Right lung (tissue), 10 donors: ENCODE measurements around the gene RILPL2. TPM values are rescaled to one million over a fixed set of nuclear protein-coding genes. Genes with fewer than 3 reads are reported as not detected.
"Not testable (repeated sequence)": the region's sequence is repeated elsewhere in the genome, so short reads cannot be mapped to it uniquely, and the experiment has no call there.

Experiments
- DNase-seq, 2 donors: peaks; one replicate each; pipeline ENCODE4 v3.0.0-alpha.2; 2013
- long read RNA-seq, 8 donors: transcript quantifications; one replicate each; lab custom pipeline, GENCODE V29; 2026
- polyA plus RNA-seq, 5 donors: library from polyadenylated mRNA; unstranded; fragments of 120-200 nt; gene quantifications; one replicate each; pipeline versions ENCODE4 v1.2.1 to v1.2.3, GENCODE V29; 2013; ENCODE audit warnings: inconsistent platforms in 1 of 5, low replicate concordance in 1 of 5; ENCODE audit not compliant: insufficient read length in 5 of 5, insufficient read depth in 1 of 5

The RILPL2 gene, protein sequence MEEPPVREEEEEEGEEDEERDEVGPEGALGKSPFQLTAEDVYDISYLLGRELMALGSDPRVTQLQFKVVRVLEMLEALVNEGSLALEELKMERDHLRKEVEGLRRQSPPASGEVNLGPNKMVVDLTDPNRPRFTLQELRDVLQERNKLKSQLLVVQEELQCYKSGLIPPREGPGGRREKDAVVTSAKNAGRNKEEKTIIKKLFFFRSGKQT
- polyA plus RNA-seq, result 1 to 10 TPM; 4.5 to 5.8 (median 5.3) TPM
- long read RNA-seq, donor 1, full-length matches to known transcripts, result 11 of 11 reads
- long read RNA-seq, donor 1, partial matches to known transcripts, result 0 of 11 reads
- long read RNA-seq, donor 1, other reads (novel, unspliced or antisense), result 0 of 11 reads
- long read RNA-seq, donor 2, full-length matches to known transcripts, result 10 of 10 reads
- long read RNA-seq, donor 2, partial matches to known transcripts, result 0 of 10 reads
- long read RNA-seq, donor 2, other reads (novel, unspliced or antisense), result 0 of 10 reads
- long read RNA-seq, donor 3, full-length matches to known transcripts, result 9 of 9 reads
- long read RNA-seq, donor 3, partial matches to known transcripts, result 0 of 9 reads
- long read RNA-seq, donor 3, other reads (novel, unspliced or antisense), result 0 of 9 reads
- long read RNA-seq, donor 4, full-length matches to known transcripts, result 3 of 3 reads
- long read RNA-seq, donor 4, partial matches to known transcripts, result 0 of 3 reads
- long read RNA-seq, donor 4, other reads (novel, unspliced or antisense), result 0 of 3 reads
- long read RNA-seq, donor 5, full-length matches to known transcripts, result 6 of 31 reads
- long read RNA-seq, donor 5, partial matches to known transcripts, result 0 of 31 reads
- long read RNA-seq, donor 5, other reads (novel, unspliced or antisense), result 25 of 31 reads
- long read RNA-seq, donor 6, full-length matches to known transcripts, result 6 of 6 reads
- long read RNA-seq, donor 6, partial matches to known transcripts, result 0 of 6 reads
- long read RNA-seq, donor 6, other reads (novel, unspliced or antisense), result 0 of 6 reads
- long read RNA-seq, donor 7, full-length matches to known transcripts, result 9 of 9 reads
- long read RNA-seq, donor 7, partial matches to known transcripts, result 0 of 9 reads
- long read RNA-seq, donor 7, other reads (novel, unspliced or antisense), result 0 of 9 reads
- long read RNA-seq, donor 8, full-length matches to known transcripts, result 5 of 5 reads
- long read RNA-seq, donor 8, partial matches to known transcripts, result 0 of 5 reads
- long read RNA-seq, donor 8, other reads (novel, unspliced or antisense), result 0 of 5 reads

DNA sequence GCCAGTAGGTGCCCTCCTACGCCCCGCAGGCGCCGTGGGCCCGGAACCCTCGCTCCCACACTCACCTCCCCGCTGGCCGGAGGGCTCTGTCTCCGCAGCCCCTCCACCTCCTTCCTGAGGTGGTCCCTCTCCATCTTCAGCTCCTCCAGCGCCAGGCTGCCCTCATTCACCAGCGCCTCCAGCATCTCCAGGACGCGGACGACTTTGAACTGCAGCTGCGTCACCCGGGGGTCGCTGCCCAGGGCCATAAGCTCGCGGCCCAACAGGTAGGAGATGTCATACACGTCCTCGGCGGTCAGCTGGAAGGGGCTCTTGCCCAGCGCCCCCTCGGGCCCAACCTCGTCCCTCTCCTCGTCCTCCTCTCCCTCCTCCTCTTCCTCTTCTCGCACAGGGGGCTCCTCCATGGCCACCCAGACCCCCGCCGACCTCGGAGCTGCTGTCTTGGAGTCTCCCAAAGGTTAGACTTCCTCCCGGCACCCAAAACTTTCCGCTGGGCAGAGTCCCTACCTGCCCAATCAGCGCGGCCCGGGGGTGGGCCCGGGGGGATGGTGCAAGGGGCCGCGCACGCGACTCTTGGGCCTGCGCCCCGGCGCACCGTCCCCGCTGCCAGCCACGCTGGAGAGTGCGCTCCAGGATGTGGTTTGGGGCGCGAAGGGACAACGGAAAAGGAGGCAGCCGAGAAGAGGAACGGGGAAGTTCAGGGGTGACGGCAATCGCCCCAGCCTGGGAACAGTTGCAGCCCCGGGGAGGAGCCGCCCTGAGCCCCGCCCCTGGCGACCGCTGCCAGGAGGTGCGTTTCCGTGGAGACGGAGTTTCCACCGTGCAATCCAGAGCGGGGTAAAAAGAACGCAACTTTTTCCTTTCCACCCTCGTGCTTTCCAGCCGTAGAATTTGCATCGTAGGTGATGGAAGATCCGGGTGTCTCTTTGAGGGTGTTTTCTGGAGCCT lies at the start of gene RILPL2:
RILPL2 (minus strand) TSS at position 668 of the 948 bp plus-strand sequence; CDS start at position 404, 264 bp downstream.
- peak; percentile 78 to 81 for DNase-seq

DNA sequence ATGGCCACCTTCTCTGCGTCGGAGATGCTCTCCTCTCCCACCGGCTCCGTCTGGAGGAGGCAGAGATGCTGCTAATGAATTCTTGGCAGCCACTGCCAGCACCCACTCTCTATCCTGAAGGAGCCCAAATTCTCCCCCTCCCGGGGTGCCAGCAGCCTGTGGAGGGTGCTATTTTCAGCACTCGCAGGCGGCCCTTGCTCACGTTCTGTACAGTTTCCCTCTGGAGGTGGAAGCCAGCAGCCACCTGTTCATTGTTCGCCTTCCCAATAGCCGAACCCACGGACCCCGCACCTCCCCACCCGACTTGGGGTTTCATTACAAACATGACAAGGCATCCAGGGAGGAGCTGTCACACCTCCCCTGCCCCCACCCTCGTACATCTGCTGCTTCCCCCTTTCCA lies 49.3 kb upstream of the RILPL2 start:
- DNase-seq, result no peak

DNA sequence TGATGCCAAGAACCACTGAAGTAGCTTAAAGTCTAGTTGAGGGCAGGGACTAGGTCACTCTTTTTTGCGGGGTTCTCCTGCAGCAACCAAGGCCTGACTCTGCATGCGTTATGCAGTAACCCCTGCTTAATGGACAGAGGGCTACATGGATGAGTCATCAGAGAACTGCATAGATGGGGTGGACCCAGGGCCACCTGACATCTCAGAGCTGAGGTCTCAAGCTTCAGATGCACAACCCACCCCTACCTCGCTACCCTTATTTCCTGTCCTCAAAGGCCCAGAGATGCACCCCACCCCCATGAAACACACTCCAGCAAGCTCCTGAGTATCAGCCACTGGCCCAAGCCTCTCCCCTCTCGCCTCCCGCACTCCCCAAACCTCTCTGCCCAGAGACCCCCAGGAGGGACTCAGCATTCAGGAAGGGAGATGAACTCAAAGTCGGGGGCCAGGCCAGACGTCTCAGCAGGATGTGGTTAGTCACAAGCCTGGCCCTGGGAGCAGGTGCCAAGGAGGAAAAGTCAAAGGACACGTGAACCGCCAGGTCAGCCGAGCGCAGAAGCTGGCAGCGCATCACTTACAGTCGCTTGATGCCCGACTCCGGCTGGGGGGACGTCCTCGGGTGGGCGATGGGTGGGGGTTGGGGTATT lies 47.2 kb upstream of the RILPL2 start:
- DNase-seq, result no peak

DNA sequence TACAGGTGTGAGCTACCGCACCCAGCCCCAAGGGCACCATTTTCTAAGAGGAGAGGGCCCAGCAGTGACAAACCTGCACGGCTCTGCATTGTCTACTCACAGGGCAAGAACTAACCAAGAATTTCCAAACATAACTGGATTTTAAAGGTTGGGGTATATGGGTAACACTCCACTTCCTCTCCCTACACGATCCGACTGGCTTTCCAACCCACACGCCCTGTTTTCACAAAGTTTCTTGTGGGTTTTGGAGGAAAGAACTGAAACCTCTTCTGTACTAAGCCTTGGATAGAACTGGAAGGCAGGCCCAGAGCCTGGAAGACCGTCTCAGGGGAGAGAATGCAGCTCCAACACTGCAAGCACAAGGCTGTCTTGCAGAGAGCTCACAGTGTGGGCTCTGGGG lies 46.4 kb upstream of the RILPL2 start:
- no peak for DNase-seq

DNA sequence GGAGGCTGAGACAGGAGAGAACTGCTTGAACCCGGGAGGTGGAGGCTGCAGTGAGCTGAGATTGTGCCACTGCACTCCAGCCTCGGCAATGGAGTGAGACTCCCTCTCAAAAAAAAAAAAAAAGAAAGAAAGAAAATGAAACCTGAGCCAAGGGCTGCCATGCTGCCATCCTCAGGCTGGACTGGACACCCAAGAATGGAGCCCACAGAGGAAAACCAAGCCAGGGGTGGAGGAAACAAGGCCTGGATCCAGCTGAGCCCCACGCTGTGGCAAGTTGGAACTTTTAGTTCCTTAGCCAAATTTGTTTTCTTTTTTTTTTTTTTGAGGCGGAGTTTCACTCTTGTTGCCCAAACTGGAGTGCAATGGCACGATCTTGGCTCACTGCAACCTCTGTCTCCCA lies 44.8 kb upstream of the RILPL2 start:
- DNase-seq, result not testable (repeated sequence)

DNA sequence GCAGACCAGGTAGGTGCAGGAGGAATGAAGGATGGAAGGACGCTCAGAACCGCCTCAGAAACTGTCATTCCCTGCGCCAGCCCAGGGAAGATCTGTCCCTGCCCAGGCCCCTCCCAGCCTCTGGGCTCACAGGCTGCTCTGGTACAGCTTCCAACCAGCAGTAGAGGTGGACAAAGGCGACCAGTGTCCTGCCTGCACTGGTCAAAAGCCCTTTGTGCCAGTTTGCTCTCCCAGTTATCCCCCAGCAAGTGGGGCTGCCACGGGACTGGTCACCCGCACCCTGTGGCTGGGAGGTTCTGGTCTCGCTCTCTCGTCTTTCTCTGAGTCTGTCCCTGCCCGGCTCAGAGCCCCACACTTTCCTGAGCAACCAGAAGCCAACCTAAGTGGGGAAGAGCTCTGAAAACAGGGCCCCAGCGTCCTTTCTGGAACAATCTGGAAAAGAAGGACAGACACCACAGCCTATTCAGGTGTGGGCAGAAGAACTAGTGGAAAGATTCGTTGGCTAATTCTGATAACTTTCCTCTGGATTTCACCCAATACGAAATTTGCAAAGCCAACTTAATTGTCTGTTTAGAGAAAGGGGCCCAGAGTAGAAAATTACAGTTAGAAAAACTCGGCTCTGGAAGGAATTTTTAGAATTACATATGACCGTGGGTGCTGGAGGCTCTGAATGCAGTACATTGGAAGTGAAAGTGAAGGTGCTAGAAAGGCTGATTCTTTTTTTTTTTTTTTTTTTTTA lies 43.1 kb upstream of the RILPL2 start:
- DNase-seq, result no peak

DNA sequence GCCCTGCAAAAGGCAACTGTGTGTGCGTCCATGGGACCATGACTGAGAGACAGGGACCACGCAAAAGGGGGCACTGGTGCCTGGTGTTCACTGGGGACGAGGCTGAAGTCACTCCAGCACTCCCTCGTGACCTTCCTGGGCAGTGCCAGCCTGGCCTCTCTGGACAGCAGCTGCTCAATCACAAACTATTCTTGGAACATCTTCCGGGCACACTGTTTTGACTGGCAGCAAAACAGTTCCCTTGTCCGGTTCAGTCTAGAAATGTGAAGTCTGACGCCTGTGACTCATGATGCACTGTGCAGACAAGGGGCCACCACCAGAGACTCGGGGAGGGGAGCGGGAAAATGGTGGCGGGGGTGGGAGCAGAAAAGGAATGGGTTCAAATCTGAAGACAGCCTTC lies 42.3 kb upstream of the RILPL2 start:
- no peak for DNase-seq

DNA sequence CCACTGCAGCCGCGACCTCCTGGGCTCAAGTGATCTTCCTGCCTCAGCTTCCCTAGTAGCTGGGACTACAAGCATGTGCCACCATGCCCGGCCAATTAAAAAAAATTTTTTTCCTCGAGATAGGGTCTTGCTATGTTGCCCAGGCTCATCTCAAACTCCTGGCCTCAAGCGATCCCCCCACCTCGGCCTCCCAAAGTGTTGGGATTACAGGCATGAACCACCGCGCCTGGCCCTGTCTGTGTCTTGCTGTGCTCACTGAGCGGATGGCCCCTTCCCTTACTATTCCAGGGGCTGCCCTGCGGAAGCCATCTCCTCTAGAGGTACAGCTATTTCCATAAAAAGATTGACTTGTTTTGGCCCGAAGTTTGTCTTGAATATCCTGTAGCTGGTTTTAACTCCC lies 41.6 kb upstream of the RILPL2 start:
- no peak for DNase-seq

DNA sequence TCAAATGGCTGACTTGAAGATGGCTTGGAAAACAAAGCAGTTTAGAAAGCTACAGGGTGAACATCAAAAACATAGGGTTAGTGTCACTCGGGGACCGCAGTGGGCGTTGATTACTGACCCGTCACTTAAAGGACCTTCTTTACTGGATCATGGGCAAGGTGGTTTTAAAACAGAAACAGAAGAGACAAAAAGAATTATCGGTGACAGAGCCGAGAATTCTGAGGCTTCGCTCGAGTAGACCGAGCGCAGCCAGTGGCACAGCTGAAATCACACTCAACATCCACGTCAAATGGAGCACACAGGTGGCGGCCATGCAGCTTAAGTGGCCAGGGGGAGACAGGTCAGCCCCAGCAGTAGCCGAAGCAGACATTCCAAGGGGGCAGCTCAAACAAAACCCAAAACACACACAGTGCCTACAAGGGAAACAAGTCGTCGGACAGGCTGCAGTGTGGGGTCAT lies 38.8 kb upstream of the RILPL2 start:
- no peak for DNase-seq

DNA sequence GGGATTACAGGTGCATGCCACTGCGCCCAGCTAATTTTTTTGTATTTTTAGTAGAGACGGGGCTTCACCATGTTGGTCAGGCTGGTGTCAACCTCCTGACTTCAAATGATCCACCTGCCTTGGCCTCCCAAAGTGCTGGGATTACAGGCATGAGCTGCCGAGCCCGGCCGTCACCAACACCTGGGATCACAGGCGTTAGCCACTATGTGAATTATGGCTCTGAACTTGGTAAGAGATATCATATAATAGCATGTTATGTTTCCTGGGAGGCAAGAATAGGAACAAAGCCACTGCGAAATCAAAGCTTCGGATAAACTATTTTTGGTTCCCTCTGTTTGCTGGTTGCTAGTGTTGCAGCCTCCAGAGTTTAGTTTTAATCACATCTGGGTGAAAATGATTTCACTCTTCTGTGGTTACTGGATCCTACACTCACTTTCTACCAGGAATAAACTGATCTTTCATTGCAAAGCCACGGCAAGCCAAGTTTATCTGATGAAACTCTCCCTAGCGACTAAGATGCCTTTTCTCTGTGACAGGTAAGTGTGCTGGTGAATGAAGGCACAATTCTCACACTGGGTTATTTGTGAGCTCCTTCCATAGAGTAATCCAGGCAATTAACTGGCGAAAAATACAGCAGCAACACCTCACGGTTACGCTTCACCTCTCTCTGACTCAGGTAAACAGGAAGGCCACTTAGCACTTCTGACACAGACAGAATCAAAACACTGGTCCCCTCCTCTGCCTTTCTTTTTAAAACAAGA lies 38.2 kb upstream of the RILPL2 start:
- no peak for DNase-seq

DNA sequence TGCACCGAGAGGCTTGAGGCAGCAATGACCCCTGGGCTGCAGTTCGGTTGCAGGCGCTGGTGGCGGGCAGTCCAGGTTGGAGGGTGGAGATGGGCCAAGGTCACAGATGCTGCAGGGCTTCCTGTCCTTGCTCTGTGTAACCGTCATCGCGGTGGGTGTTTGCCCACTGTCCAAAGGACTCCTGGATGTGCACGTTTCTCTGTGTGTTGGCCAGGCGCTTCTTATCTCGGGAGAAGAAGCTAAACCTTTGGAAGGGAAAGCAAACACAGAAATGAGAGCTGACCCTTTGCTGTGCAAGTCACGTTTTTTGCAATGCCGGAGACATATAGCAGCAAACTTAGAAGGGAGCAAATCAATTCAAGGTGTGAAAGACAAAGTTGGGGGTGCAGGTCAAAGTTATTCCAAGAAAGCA lies 36.0 kb upstream of the RILPL2 start:
- no peak for DNase-seq

DNA sequence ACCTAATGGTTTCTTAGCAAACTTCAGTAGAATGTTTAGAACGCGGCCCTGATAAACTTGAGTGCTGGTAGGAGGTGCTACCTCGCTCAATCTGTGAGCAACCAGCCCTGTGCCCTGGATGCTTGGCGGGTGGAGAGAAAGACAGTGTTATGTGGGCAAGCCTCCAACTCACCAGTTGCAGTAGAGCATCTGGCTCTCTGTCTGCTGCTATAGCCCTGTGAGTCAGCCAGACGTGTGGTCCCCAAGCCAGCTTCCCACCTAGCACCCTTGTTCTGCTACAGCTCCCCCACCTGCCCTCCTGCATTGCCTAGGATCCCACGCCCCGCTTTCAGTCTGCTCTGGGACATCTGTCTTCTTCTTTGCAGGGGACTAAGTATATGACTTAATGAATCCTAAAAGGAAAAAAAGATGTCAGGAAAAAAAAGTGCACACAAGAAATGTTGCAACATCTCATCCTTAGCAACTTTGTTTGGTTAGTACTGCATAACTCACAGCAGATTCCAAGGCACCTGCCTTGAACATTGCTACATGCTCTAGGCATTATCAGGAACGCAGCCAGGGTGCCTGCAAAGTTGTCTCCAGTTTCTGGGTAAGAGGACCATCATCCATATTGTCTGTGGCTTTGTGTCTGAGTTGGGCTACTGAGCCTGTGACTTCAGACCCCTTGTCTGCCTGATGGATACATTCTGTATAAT lies 35.0 kb upstream of the RILPL2 start:
- DNase-seq, result no peak

DNA sequence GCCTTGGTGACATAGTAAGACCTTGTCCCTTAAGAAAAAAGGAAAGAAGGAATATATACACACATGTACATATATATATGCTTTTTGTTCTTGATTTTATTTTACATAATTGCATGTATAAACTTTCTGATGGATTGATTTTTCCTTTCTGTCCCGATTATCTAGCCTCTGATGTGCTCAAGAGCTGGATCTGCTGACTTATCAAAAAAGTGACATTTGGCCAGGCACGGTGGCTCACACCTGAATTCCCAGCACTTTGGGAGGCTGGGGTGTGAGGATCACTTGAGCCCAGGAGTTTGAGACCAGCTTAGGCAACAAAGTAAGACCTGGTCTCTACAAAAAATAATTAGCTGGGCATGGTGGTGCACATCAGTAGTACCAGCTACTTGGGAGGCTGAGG lies 33.5 kb upstream of the RILPL2 start:
- DNase-seq, result no peak

DNA sequence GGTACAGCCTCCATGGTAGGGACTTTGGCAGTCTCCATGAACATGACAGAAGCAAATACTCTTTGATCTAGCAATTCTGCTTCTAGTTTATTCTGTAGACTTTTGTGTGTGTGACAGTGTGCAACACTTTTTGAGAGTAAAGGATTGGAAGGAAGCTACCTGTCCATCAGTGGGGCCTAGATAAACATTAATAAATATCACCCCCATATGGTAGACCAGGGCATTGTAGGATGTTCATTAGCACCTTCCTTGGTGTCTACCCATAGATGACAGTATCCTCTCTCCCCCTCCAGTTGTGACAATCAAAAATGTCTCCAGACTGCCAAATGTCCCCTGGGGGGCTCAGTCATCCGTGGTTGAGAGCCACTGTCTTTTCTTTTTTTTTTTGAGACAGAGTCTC lies 32.3 kb upstream of the RILPL2 start:
- DNase-seq, result no peak

DNA sequence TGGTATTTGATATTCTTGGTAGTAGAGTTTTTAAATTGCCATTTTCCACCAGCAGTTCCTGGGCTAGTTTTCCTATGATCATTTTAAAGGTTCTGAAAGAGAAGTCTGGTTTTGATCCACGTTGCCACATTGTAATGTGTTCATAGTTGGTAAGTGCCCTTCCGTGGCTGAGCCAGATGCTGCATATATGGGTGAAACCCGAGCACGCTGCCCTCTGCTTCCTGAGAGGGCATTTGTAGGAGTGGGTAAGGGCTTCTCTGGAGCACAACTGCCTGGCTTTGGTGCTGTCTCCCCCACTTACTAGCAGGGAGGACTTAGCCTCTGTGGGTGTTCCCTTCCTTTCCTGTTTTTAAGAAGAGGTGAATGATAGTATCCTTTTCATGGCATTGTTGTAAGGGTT lies 28.6 kb upstream of the RILPL2 start:
- no peak for DNase-seq

DNA sequence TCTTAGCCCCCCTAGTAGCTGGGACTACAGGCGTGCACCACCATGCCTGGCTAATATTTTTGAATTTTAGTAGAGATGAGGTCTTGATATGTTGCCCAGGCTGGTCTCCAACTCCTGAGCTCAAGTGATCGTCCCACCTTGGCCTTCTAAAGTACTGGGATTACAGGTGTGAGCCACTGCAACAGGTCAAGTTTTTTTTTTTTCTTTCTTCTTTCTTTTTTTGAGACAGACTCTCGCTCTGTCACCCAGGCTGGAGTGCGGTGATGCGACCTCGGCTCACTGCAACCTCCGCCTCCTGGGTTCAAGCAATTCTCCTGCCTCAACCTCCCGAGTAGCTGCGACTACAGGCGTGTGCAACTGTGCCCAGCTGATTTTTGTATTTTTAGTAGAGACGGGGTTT lies 26.7 kb upstream of the RILPL2 start:
- not testable (repeated sequence) for DNase-seq

DNA sequence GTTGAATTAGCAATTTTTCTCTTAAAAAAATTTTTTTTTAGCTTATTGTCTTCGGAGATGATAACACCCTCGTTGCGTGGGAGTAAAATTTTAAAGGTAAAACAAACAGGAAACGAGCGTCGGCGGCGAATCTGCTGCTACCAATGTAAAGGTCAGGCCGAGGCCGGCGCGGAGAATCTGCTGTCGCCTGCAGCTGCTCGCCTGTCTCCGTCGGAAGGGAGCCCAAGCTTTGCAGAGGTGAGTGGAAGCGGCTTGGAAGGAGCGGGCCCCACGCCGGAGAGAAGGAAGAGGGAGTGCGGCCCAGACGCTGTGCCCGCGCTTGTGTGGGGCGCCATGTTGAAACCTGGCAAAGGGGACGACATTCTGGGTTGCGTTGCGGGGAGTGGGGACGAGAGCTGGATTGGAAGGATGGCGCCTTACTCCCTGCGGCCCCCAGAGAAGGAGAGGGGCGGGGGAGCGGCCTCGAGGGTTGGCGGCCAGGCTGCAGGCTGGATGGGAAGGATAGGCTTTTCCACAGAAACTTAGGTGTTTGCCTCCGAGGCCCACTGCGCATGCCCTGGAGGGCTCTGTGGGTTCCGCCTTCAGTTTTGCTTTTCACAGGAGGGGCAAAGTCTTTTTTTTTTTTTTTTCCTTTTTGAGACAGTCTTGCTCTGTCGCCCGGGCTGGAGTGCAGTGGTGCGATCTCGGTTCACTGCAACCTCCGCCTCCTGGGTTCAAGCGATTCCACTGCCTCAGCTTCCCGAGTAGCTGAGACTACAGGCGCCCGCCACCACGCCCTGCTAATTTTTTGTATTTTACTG lies 21.7 kb upstream of the RILPL2 start, which contains the start of gene SNRNP35:
SNRNP35 (plus strand) TSS at position 160 of the 800 bp plus-strand sequence. CDS start 7,402 bp downstream, outside the sequence.
- peak; percentile 88 to 90 for DNase-seq
